ENCODE measurements around the gene SLC12A8.

SLC12A8 gene

GRCh38 chr3:125212509-125213363 lies at the start of gene SLC12A8:
TSS of gene SLC12A8 (minus strand) at chr3:125212748. CDS start at chr3:125211349, 1,399 bp downstream.
- Histone ChIP-seq H3K27me3 (peaks cover 25 to 35% (median 33%) of the 10 kb centered on the region in 11 experiments), H3K4me2 (no peak within 1 kb of the TSS), H3K4me3 (no peak within 1 kb of the TSS), H3K9ac (no peak within 1 kb of the TSS), H3K27ac (no peak within 1 kb of the TSS), H3K36me3 (no peaks in the 10 kb centered on the region), H3K4me1 (peaks cover 0 to 13% (median 7%) of the 10 kb centered on the region in 10 experiments; a peak in 12 of 20 replicates), H3K9me3 (replicated peaks in 1 of 11) (peaks cover 0 to 8% (median 0%) of the 10 kb centered on the region in 11 experiments; a peak in 4 of 22 replicates), H4K20me1 (no peaks in the 10 kb centered on the region)
- no peak for TF ChIP-seq Cebpa-rat (IDR thresholded peaks at IDR 0.05)

- Histone ChIP-seq H3K4me2 (no peak overlapping the region), H3K36me3 (peaks cover 18 to 73% (median 35%) of the 10 kb centered on the region in 11 experiments; a peak in 21 of 22 replicates)
Observed at GRCh38 chr3:125262161-125262560, 49.6 kb upstream of the SLC12A8 start.

DNA sequence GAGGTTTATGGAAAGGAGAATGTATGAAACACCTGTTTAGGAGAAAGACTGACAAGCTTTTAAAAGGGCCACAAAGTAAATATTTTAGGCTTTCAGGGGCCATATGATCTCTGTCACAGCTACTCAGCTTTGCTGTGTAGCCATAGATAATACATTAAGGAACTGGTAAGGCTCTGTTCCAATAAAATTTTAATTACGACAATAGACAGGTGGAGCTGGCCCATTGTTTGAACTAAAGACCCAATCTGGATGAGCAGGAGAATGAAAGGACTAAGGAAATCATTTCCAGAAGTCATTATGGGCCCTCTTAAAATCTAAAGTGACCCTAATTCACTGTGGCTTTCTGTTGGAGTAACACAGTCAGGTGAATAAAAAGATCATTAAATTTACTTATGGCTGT lies 48.5 kb upstream of the SLC12A8 start:
- peaks cover 12 to 16% (median 14%) of the 10 kb centered on the region in 11 experiments for H3K9me3 ChIP-seq (replicated peaks in 1 of 11)
- no peak overlapping the region for H3K4me3 ChIP-seq
- no peak overlapping the region for H3K9ac ChIP-seq
- no peak overlapping the region for H3K27ac ChIP-seq
- H3K36me3 ChIP-seq = peaks cover 22 to 73% (median 38%) of the 10 kb centered on the region in 11 experiments
- no peak for TF ChIP-seq Cebpa-rat (IDR thresholded peaks at IDR 0.05)
- no peak overlapping the region for H3K4me2 ChIP-seq
- peaks cover 0 to 93% (median 6%) of the 10 kb centered on the region in 11 experiments; a peak in 9 of 22 replicates for H4K20me1 ChIP-seq
- H3K27me3 ChIP-seq = peaks cover 0 to 78% (median 0%) of the 10 kb centered on the region in 11 experiments; a peak in 6 of 22 replicates
- H3K4me1 ChIP-seq = peaks cover 8 to 21% (median 15%) of the 10 kb centered on the region in 10 experiments; a peak in 19 of 20 replicates

More at GRCh38 chr3:125262161-125262560, 49.6 kb upstream of the SLC12A8 start:
- Histone ChIP-seq H3K27me3 (peaks cover 0 to 73% (median 0%) of the 10 kb centered on the region in 11 experiments; a peak in 5 of 22 replicates), H3K4me3 (no peak overlapping the region), H3K9ac (no peak overlapping the region), H3K9me3 (replicated peaks in 1 of 11) (peaks cover under 1 to 6% (median 4%) of the 10 kb centered on the region in 11 experiments), H3K27ac (no peak overlapping the region), H3K4me1 (peaks cover 8 to 19% (median 13%) of the 10 kb centered on the region in 10 experiments; a peak in 19 of 20 replicates), H4K20me1 (peaks cover 0 to 98% (median 6%) of the 10 kb centered on the region in 11 experiments; a peak in 11 of 22 replicates)
- no peak for TF ChIP-seq Cebpa-rat (IDR thresholded peaks at IDR 0.05)

DNA sequence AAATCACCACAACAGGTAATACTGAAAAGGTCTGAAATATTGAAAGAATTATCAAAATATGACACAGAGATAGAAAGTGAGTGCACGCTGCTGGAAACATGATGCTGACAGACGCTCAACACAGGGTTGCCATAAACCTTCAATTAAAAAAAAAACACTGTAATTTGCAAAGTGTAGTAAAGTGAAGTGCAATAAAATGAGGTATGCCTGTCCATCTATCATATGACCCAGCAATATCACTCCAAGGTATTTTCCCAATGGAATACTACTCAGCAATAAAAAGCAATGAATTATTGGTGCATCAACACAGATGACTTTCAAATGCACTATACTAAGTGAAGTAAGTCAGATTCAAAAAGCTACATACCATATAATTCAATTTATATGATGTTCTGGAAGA lies 47.6 kb upstream of the SLC12A8 start:
- Histone ChIP-seq H3K4me1 (peaks cover 8 to 21% (median 15%) of the 10 kb centered on the region in 10 experiments; a peak in 19 of 20 replicates), H3K4me3 (no peak overlapping the region), H3K9ac (no peak overlapping the region), H3K4me2 (no peak overlapping the region), H3K27ac (no peak overlapping the region), H3K27me3 (peaks cover 0 to 78% (median 0%) of the 10 kb centered on the region in 11 experiments; a peak in 6 of 22 replicates), H3K9me3 (replicated peaks in 1 of 11) (peaks cover 20 to 25% (median 22%) of the 10 kb centered on the region in 11 experiments), H3K36me3 (peaks cover 29 to 73% (median 40%) of the 10 kb centered on the region in 11 experiments), H4K20me1 (peaks cover 0 to 92% (median 6%) of the 10 kb centered on the region in 11 experiments; a peak in 9 of 22 replicates)
- TF ChIP-seq Cebpa-rat (IDR thresholded peaks at IDR 0.05) = no peak

DNA sequence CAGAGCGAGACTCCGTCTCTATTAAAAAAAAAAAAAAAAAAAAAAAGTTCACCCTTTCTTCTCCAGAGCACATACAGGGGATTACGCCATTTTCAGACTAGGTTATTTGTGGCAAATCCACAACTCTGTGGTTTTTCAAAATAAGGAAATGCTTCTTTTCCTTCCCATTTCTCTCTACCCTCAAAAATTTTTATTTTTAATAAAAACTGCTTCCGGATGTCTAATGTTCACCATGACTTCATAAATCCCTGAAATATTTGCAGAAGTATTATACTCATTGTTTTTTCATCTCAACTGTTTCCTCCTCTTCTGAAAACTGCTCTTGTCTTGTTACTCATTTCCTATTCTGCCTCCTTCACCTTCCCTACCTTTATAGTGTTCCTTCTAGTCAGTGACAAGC lies 45.0 kb upstream of the SLC12A8 start:
- TF ChIP-seq Cebpa-rat (IDR thresholded peaks at IDR 0.05) = no peak
- Histone ChIP-seq H3K4me2 (peak overlapping the region; percentile 1 to 67 (median 53); a peak in 21 of 22 replicates), H3K4me3 (no peak overlapping the region; a peak in 1 of 20 replicates), H3K9ac (peak overlapping the region in 2 of 11 experiments; percentile 28 to 50; a peak in 1 of 22 replicates), H3K36me3 (peaks cover 19 to 71% (median 31%) of the 10 kb centered on the region in 11 experiments), H3K9me3 (replicated peaks in 1 of 11) (peaks cover 20 to 27% (median 25%) of the 10 kb centered on the region in 11 experiments), H3K27me3 (peaks cover 0 to 74% (median 0%) of the 10 kb centered on the region in 11 experiments; a peak in 6 of 22 replicates), H3K27ac (peak overlapping the region in 9 of 11 experiments; percentile 23 to 75 (median 61); a peak in 15 of 22 replicates), H4K20me1 (peaks cover 0 to 92% (median 0%) of the 10 kb centered on the region in 11 experiments; a peak in 9 of 22 replicates), H3K4me1 (peaks cover 15 to 38% (median 19%) of the 10 kb centered on the region in 10 experiments)

- no peak overlapping the region for H3K4me2 ChIP-seq
- no peak overlapping the region for H3K9ac ChIP-seq
- H3K36me3 ChIP-seq = peaks cover 24 to 74% (median 38%) of the 10 kb centered on the region in 11 experiments
- peak overlapping the region in 6 of 11 experiments; percentile 58 to 75 (median 62); a peak in 8 of 22 replicates for H3K27ac ChIP-seq
- peaks cover 20 to 30% (median 27%) of the 10 kb centered on the region in 11 experiments for H3K9me3 ChIP-seq (replicated peaks in 1 of 11)
- peaks cover 15 to 38% (median 19%) of the 10 kb centered on the region in 10 experiments for H3K4me1 ChIP-seq
- no peak for TF ChIP-seq Cebpa-rat (IDR thresholded peaks at IDR 0.05)
- H4K20me1 ChIP-seq = peaks cover 0 to 92% (median 0%) of the 10 kb centered on the region in 11 experiments; a peak in 9 of 22 replicates
- peak overlapping the region in 7 of 10 experiments; percentile 16 to 47 (median 33); a peak in 6 of 20 replicates for H3K4me3 ChIP-seq
- peaks cover 0 to 74% (median 0%) of the 10 kb centered on the region in 11 experiments; a peak in 6 of 22 replicates for H3K27me3 ChIP-seq
Observed at GRCh38 chr3:125256675-125257074, 44.1 kb upstream of the SLC12A8 start.

DNA sequence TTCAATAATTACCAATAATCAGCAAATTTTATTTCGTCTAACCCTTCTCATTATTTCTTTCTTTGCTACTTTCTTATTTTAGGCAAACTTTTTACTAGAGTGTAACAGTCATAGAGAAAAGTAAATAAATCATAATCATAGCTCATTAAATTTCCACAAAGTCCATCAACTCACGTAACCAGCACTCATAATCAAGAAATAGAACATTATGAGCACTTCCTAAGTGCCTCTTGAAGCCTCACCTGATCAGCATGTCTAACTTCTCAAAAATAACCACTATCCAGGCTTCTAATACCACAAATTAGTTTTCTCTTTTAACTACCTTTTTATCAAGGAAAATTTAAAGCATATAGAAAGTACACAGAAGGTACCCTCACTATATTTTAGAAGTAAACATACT lies 38.4 kb upstream of the SLC12A8 start:
- peaks cover 0 to 99% (median 0%) of the 10 kb centered on the region in 11 experiments; a peak in 5 of 22 replicates for H4K20me1 ChIP-seq
- no peak overlapping the region for H3K4me2 ChIP-seq
- TF ChIP-seq Cebpa-rat (IDR thresholded peaks at IDR 0.05) = no peak
- H3K27ac ChIP-seq = no peak overlapping the region
- H3K27me3 ChIP-seq = peaks cover 0 to 64% (median 0%) of the 10 kb centered on the region in 11 experiments; a peak in 5 of 22 replicates
- no peak overlapping the region for H3K4me3 ChIP-seq
- peaks cover 24 to 87% (median 52%) of the 10 kb centered on the region in 11 experiments for H3K36me3 ChIP-seq
- peaks cover 0 to 24% (median 10%) of the 10 kb centered on the region in 10 experiments; a peak in 13 of 20 replicates for H3K4me1 ChIP-seq
- no peak overlapping the region for H3K9ac ChIP-seq
- H3K9me3 ChIP-seq (replicated peaks in 1 of 11) = peaks cover 13 to 35% (median 22%) of the 10 kb centered on the region in 11 experiments

- peaks cover 0 to 14% (median 7%) of the 10 kb centered on the region in 10 experiments; a peak in 14 of 20 replicates for H3K4me1 ChIP-seq
- H4K20me1 ChIP-seq = peaks cover 0 to 100% (median 0%) of the 10 kb centered on the region in 11 experiments; a peak in 5 of 22 replicates
- no peak for TF ChIP-seq Cebpa-rat (IDR thresholded peaks at IDR 0.05)
- H3K4me2 ChIP-seq = no peak overlapping the region
- peaks cover 0 to 17% (median 9%) of the 10 kb centered on the region in 11 experiments; a peak in 12 of 22 replicates for H3K9me3 ChIP-seq (replicated peaks in 1 of 11)
- no peak overlapping the region for H3K27ac ChIP-seq
- H3K36me3 ChIP-seq = peaks cover 31 to 87% (median 57%) of the 10 kb centered on the region in 11 experiments
- no peak overlapping the region for H3K9ac ChIP-seq
- H3K4me3 ChIP-seq = no peak overlapping the region
- H3K27me3 ChIP-seq = peaks cover 0 to 21% (median 0%) of the 10 kb centered on the region in 11 experiments; a peak in 3 of 22 replicates
Observed at GRCh38 chr3:125246237-125246636, 33.7 kb upstream of the SLC12A8 start.

All from BLaER1 treated with 17β-estradiol and CSF1 and Interleukin-3, amounts not matched to agents 10 nM and 100 nM (cell line).